GM21723 (cell line): Measurements from ENCODE around the gene CFAP157.

Experiments used
- ATAC-seq: cut with Tn5 transposase; IDR thresholded peaks from one replicate; pipeline ENCODE4 v1.9.1; 2021; ENCODE audit warnings: mild to moderate bottlenecking, moderate library complexity; ENCODE audit not compliant: unreplicated experiment

Gene CFAP157

GRCh38 chr9:127706836-127707241 is at the start of gene CFAP157:
Gene CFAP157, plus strand, starts transcription at chr9:127706988. Its CDS starts 44 bp downstream, at chr9:127707032.
- ATAC-seq: no peak

- no peak for ATAC-seq
These were observed 48.4 kb upstream of the CFAP157 start for GRCh38 chr9:127658428-127658827.

- ATAC-seq: no peak
These were observed 45.7 kb upstream of the CFAP157 start for GRCh38 chr9:127660886-127661741.

- no peak for ATAC-seq
These were observed 44.2 kb upstream of the CFAP157 start for GRCh38 chr9:127662617-127663016.

DNA sequence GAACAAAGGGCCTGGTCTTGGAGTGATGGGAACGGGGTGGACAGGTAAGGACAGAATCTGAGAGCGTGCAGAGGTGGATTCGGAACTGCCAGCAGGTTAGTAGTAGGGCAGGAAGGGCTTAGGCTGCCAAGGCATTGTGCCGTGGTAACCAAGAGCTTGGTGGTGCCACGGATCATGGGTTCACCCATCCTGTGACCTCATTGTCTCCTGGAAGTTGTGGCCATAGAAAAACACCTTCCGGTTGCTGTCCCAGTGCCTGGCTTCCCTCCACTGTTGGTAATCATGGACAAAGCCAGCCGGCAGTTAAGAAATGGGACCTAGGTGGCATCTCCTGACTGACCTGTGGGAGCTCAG is 42.5 kb upstream of the CFAP157 start:
- ATAC-seq: no peak

DNA sequence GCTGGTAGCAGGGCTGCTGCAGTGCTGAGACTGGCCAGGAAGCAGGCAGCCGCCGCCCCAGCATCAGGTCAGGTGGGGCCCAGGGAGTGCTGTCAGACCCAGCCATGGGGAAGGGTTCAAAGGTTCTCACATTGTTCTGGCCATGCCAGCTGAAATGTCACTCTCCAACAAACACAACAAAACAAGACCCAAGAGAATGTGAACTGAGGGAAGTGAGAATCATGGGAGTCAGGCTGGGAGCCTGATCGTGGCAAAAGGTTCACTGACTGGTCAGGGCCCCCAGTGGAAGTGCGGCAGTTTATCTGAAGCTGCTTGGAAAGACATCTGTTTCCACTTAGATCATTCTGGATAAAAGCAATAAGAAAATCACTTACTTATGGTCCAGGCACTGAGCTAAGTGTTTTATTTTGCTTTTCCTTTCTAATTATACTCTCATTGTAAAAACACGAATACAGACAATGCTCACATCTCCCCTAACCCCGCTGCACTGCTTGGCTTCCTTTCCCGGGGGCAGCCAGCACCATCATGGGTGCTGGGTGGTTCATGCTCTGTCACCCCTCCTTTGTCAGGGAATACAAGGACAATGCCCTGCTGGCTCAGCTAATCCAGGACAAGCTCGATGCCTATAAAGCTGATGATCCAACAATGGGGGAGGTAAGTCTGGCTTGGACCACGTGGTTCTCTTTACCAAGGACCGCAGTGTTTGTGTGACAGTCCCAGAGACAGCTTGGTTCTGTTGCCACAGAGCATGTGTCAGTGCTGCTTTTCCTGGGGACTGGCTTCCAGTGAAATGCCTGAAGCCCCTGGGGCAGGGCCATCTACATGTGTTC is 41.9 kb upstream of the CFAP157 start:
- ATAC-seq: no peak

GRCh38 chr9:127667127-127667844 is 39.5 kb upstream of the CFAP157 start:
- no peak for ATAC-seq

- no peak for ATAC-seq
These were observed 38.9 kb upstream of the CFAP157 start for GRCh38 chr9:127667906-127668305.

GRCh38 chr9:127673234-127673633 is 33.6 kb upstream of the CFAP157 start:
- no peak for ATAC-seq

DNA sequence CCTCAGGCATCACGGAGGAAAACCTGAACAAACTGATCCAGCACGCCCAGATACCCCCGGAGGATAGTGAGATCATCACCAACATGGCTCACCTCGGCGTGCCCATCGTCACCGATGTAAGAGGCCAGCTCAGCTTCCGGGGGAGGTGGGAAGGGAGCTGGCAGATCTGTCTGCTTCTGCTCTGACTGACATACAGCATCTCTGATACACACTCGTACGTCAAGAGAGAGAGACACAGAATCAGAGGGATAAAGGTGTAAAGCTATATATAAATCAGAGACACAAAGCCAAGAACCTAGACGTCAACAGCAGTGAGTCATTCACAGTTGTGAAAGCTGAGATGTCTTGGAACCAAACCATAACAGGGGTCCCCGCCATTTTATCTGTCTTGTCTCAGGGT is 30.1 kb upstream of the CFAP157 start:
- ATAC-seq: no peak

- no peak for ATAC-seq
These were observed 27.3 kb upstream of the CFAP157 start for GRCh38 chr9:127679506-127679905.

GRCh38 chr9:127680226-127680625 is 26.6 kb upstream of the CFAP157 start:
- ATAC-seq: no peak

DNA sequence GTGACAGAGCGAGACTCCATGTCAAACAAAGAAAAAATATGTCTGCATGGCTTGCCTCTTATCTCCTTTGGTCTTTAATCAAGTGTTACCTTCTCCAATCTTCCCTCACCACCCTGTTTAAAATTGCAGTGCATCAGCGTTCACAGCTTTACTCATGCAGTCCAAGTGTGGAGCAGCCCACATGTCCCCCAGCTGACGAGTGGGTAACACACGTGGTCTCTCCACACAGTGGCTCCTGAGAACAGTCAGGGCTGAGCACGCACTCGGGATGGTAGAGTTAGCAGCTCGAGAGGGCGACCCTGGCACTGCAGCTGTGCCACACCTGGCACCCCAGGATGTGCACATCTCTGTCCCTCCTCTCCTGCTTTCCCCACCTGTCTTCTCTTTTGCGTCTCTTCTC is 25.9 kb upstream of the CFAP157 start:
- ATAC-seq: no peak

DNA sequence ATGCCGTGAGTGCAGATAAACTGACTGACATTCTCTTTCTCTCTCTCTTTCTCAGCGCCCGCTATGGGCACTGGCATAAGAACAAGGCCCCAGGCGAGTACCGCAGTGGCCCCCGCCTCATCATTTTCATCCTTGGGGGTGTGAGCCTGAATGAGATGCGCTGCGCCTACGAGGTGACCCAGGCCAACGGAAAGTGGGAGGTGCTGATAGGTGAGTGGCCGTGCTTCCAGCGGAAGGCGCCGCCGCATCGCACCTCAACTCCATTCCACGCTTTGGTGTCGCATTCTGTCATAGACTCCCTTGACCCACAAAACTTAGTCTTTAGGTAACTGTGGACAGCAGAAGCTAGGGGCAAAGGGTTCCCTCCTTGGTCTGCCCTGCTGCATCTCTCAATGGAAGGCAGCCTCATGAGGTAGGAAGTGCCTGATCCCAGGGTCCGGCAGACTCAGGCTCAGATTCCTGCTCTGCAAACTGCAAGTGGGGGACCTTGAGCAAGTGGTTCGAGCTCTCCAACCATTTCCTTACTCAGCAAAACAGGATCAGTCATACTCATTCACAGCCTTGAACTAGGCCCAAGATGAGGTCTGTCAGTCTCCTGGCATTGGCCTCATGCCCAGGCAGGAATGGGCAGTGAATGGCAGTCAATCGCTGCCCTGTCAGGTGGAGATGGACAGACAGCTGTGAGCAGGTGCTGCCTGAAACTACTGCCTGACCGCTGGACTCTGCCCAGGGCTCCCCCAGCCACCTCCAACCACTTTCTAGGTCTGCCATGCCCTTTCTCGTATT is 24.2 kb upstream of the CFAP157 start:
- ATAC-seq: no peak

- no peak for ATAC-seq
These were observed 23.1 kb upstream of the CFAP157 start for GRCh38 chr9:127683723-127684122.

- no peak for ATAC-seq
These were observed 22.2 kb upstream of the CFAP157 start for GRCh38 chr9:127684576-127684975.

DNA sequence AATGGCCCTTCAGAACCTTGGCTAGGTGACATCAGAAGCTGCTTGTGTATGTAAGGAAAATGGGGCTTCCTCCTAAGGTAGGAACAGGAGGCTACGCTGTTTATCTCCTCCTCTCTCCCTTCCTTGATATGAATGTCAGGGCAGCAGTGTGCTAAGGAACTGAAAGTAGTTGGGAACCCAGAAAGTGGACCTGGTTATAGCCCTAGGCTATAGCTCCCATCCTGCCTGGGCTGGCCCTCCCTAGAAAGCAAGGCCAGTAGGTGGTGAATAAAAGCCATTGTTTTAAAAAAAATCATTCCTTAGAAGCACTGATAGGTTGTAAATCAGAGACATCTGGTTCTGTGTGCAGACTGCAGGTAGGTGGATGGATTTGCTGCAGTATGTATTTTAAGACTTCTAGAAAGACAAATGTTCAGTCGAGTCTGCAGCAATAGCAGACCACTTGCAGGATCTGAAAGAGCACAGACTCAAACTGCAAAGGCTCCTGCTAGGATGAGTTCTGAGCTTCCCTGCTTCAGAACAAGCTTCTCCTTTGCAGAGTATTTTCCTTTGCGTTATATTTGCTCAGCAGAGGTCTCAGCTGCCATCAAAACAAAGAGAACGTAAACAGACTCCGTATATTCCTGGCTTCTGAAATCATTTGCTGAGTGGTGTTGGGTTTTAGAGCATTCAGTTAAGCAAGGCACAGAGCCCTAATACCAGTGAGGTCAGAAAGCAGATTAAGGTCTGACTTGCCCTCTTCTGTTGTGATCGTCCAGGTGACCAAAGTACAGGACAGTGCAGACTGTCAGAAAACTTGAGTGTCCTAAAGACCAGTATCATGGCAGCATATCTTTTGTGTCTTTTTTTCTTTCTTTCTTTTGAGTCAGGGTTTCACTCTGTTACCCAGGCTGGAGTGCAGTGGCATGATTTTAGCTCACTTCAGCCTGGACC is 20.1 kb upstream of the CFAP157 start:
- ATAC-seq: no peak

GRCh38 chr9:127689329-127690000 is 17.3 kb upstream of the CFAP157 start:
- ATAC-seq: no peak

DNA sequence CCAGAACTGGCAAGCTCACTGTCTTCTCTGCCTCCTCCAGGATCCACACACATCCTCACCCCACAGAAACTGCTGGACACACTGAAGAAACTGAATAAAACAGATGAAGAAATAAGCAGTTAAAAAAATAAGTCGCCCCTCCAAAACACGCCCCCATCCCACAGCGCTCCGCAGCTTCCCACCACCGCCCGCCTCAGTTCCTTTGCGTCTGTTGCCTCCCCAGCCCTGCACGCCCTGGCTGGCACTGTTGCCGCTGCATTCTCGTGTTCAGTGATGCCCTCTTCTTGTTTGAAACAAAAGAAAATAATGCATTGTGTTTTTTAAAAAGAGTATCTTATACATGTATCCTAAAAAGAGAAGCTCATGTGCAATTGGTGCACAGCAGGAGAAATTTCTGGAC is 16.1 kb upstream of the CFAP157 start:
- no peak for ATAC-seq
